Amygdala (tissue), 56 donors: ENCODE data around the gene RNU6-1.

ENCODE experiments used
- DNase-seq, 56 donors: peaks; one replicate each; lab custom pipeline; 2025; lab: John Stamatoyannopoulos, UW

RNU6-1 gene

GRCh38 chr15:67859331-67859946 is 19.6 kb upstream of the RNU6-1 start:
- peak in 13 of 56 donors; percentile 10 to 52 (median 25) for DNase-seq

- DNase-seq, result no peak
These were observed 17.4 kb upstream of the RNU6-1 start for GRCh38 chr15:67857220-67857619.

- no peak for DNase-seq
These were observed 16.0 kb upstream of the RNU6-1 start for GRCh38 chr15:67855842-67856241.

- no peak for DNase-seq
These were observed 14.5 kb upstream of the RNU6-1 start for GRCh38 chr15:67854358-67854757.

- no peak for DNase-seq
These were observed 13.6 kb upstream of the RNU6-1 start for GRCh38 chr15:67853454-67853853.

GRCh38 chr15:67852418-67852817 is 12.6 kb upstream of the RNU6-1 start:
- DNase-seq, result no peak

GRCh38 chr15:67850994-67851571 is 11.2 kb upstream of the RNU6-1 start:
- DNase-seq, result no peak

GRCh38 chr15:67850336-67850735 is 10.5 kb upstream of the RNU6-1 start:
- DNase-seq, result no peak

GRCh38 chr15:67849538-67849937 is 9.7 kb upstream of the RNU6-1 start:
- no peak for DNase-seq

GRCh38 chr15:67845974-67846373 is 6.1 kb upstream of the RNU6-1 start:
- no peak for DNase-seq

GRCh38 chr15:67843571-67844387 is 3.9 kb upstream of the RNU6-1 start:
- no peak for DNase-seq

GRCh38 chr15:67843092-67843501 is 3.3 kb upstream of the RNU6-1 start:
- DNase-seq, result no peak

- DNase-seq, result no peak
These were observed 1.6 kb upstream of the RNU6-1 start for GRCh38 chr15:67841513-67841762.

GRCh38 chr15:67840749-67841512 is 1.1 kb upstream of the RNU6-1 start:
- peak in 11 of 56 donors; percentile 14 to 52 (median 27) for DNase-seq

GRCh38 chr15:67839499-67839928 is 331 bp downstream of the RNU6-1 start:
- DNase-seq, result peak in 12 of 56 donors; percentile 10 to 68 (median 32)

- peak in 38 of 56 donors; percentile 7 to 71 (median 34) for DNase-seq
These were observed 984 bp downstream of the RNU6-1 start for GRCh38 chr15:67838789-67839332.

- no peak for DNase-seq
These were observed 2.9 kb downstream of the RNU6-1 start for GRCh38 chr15:67836955-67837354.

- peak in 14 of 56 donors; percentile 8 to 48 (median 16) for DNase-seq
These were observed 3.4 kb downstream of the RNU6-1 start for GRCh38 chr15:67836477-67836876.

- no peak for DNase-seq
These were observed 3.8 kb downstream of the RNU6-1 start for GRCh38 chr15:67836134-67836455.

- DNase-seq, result no peak
These were observed 4.3 kb downstream of the RNU6-1 start for GRCh38 chr15:67835297-67836133.
